Esophagus squamous epithelium (tissue), 5 donors: Measurements from ENCODE around the gene PIEZO1. TPM values are rescaled to one million over a fixed set of nuclear protein-coding genes. Genes with fewer than 3 reads are reported as not detected.

Experiments used
- DNase-seq: peaks from one replicate; lab custom pipeline; 2025; lab: John Stamatoyannopoulos, UW
- H3K27ac ChIP-seq, 4 donors: fragments of 200-600 bp; sonication (generic); one replicate each; pipeline ENCODE4 v1.5.1; 2016 to 2019; ENCODE audit warnings: mild to moderate bottlenecking in 1 of 4
- H3K27me3 ChIP-seq, 4 donors: fragments of 200-600 bp; sonication (generic); 1 replicate in 3 of 4; 2 replicates in 1 of 4; pipeline versions ENCODE4 v1.5.1 to v1.6.0; 2017 to 2021; ENCODE audit warnings: antibody characterized with exemption in 1 of 4
- H3K36me3 ChIP-seq, 3 donors: fragments of 200-600 bp; sonication (generic); one replicate each; pipeline ENCODE4 v1.5.1; 2016 to 2019
- H3K4me1 ChIP-seq, 3 donors: fragments of 200-600 bp; sonication (generic); one replicate each; pipeline ENCODE4 v1.5.1; 2017 to 2019
- H3K4me3 ChIP-seq, 4 donors: fragments of 200-600 bp; sonication (generic); 1 replicate in 3 of 4; 2 replicates in 1 of 4; pipeline ENCODE4 v1.5.1; 2016 to 2019; ENCODE audit warnings: mild to moderate bottlenecking in 2 of 4, moderate library complexity in 1 of 4
- H3K9me3 ChIP-seq, 3 donors: fragments of 200-600 bp; sonication (generic); one replicate each; pipeline ENCODE4 v1.5.1; 2016 to 2019
- POLR2A ChIP-seq, 4 donors: fragments of 450-650 bp; IDR thresholded peaks; one replicate each; pipeline ENCODE4 v1.6.1; 2017; ENCODE audit warnings: antibody characterized with exemption in 4 of 4, mild to moderate bottlenecking in 4 of 4, moderate library complexity in 3 of 4
- WGBS, 2 donors: methylation state at CpG; one replicate each; pipeline ENCODE4 v1.1.5; 2018; 5-methylcytosine and 5-hydroxymethylcytosine counted together
- intact Hi-C: fragments of 100-400 bp; cut with DNase I; formaldehyde crosslinking; loops from one replicate; pipeline ENCODE4 v1.15.0; 2022
- total RNA-seq, 4 donors: library from RNA; depleted of rRNA; stranded (reverse); fragments of >200 nt; gene quantifications; one replicate each; pipeline ENCODE4 v1.1.0, GENCODE V29; 2016
- TF ChIP-seq, protein P1 (sequence below), 6 experiments: fragments of 450-650 bp in 4 of 6; fragments of 200-600 bp in 2 of 6; sonication (generic) in 2 of 6; IDR thresholded peaks; one replicate each; pipeline ENCODE4 v1.5.1; 2016 to 2019; ENCODE audit warnings: antibody characterized with exemption in 6 of 6, mild to moderate bottlenecking in 4 of 6, moderate library complexity in 4 of 6
- donor health status: DM: yes; HTN: yes; CAD: no.

PIEZO1 gene
- total RNA-seq, 4 donors from 2014 or later, result 46.0 to 131 (median 103) TPM

GRCh38 chr16:88693420-88694177 is 91.4 kb downstream of the PIEZO1 start:
- TF ChIP-seq, protein P1, sequence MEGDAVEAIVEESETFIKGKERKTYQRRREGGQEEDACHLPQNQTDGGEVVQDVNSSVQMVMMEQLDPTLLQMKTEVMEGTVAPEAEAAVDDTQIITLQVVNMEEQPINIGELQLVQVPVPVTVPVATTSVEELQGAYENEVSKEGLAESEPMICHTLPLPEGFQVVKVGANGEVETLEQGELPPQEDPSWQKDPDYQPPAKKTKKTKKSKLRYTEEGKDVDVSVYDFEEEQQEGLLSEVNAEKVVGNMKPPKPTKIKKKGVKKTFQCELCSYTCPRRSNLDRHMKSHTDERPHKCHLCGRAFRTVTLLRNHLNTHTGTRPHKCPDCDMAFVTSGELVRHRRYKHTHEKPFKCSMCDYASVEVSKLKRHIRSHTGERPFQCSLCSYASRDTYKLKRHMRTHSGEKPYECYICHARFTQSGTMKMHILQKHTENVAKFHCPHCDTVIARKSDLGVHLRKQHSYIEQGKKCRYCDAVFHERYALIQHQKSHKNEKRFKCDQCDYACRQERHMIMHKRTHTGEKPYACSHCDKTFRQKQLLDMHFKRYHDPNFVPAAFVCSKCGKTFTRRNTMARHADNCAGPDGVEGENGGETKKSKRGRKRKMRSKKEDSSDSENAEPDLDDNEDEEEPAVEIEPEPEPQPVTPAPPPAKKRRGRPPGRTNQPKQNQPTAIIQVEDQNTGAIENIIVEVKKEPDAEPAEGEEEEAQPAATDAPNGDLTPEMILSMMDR (IDR thresholded peaks at IDR 0.05), result no peak
- no peak for TF ChIP-seq POLR2A (IDR thresholded peaks at IDR 0.05)
- intact Hi-C loops, result no loop called here
- no peak for DNase-seq
- no peak overlapping the region for H3K27ac ChIP-seq
- peaks cover 0 to 57% (median 2%) of the 10 kb centered on the region in 4 donors for H3K27me3 ChIP-seq
- WGBS, 2 donors, result 71 to 90% methylated on average over 2 to 6 of the region's 39 CpGs
- H3K36me3 ChIP-seq, result peaks cover 10 to 33% (median 11%) of the 10 kb centered on the region in 3 donors
- no peak overlapping the region for H3K4me3 ChIP-seq
- peaks cover 5 to 14% (median 14%) of the 10 kb centered on the region in 3 donors for H3K4me1 ChIP-seq
- H3K9me3 ChIP-seq, result no peaks in the 10 kb centered on the region

GRCh38 chr16:88692861-88693260 is 92.2 kb downstream of the PIEZO1 start:
- Histone ChIP-seq H3K4me1 (peaks cover 5 to 20% (median 14%) of the 10 kb centered on the region in 3 donors), H3K27ac (no peak overlapping the region), H3K36me3 (peaks cover 8 to 26% (median 9%) of the 10 kb centered on the region in 3 donors), H3K4me3 (no peak overlapping the region), H3K9me3 (no peaks in the 10 kb centered on the region), H3K27me3 (peaks cover 0 to 65% (median 3%) of the 10 kb centered on the region in 4 donors)
- intact Hi-C loops, result no loop called here
- TF ChIP-seq, protein P1 (IDR thresholded peaks at IDR 0.05), result no peak
- no peak for DNase-seq
- 74 to 80% methylated on average over 8 to 10 of the region's 10 CpGs for WGBS, 2 donors

DNA sequence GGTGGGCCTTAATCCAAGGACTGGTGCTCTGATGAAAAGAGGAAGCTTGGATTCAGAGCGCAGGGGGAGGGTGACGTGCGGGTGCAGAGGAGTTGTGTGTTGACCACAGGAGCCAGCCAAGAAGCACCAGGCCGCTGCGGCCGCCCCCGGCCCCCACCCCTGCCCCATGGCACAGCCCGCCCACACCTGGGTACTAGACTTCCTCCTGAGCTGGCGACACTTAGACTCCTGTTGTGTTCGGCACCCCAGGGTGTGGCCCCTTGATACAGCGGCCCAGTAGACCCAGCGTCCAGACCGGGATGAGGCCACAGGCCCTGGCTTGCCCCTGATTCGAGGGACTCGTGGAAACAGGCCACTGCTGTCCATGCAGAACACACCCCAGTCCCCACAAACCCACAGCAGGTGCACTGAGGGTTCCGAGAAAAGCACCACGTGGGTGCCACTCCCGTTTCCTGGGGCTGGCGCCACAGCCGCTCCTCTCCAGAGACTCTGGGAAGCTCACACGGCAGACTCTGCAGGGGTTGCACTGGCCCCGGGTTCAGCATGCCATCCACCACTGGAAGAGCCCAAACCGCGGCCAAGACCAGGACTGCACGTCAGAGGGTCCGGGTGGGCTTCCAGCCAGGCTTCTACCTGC is 93.0 kb downstream of the PIEZO1 start:
- H3K4me3 ChIP-seq, result no peak overlapping the region
- H3K9me3 ChIP-seq, result no peaks in the 10 kb centered on the region
- H3K36me3 ChIP-seq, result peaks cover 1 to 18% (median 1%) of the 10 kb centered on the region in 3 donors
- WGBS, 2 donors, result 43% methylated on average over 7 of the region's 26 CpGs; no CpG with 5 or more reads in 1 of the 2 donors
- intact Hi-C loops, result no loop called here
- no peak for DNase-seq
- peaks cover 0 to 73% (median 3%) of the 10 kb centered on the region in 4 donors for H3K27me3 ChIP-seq
- H3K27ac ChIP-seq, result no peak overlapping the region
- TF ChIP-seq, protein P1 (IDR thresholded peaks at IDR 0.05), result no peak
- TF ChIP-seq POLR2A (IDR thresholded peaks at IDR 0.05), result no peak
- peaks cover 5 to 25% (median 15%) of the 10 kb centered on the region in 3 donors for H3K4me1 ChIP-seq

DNA sequence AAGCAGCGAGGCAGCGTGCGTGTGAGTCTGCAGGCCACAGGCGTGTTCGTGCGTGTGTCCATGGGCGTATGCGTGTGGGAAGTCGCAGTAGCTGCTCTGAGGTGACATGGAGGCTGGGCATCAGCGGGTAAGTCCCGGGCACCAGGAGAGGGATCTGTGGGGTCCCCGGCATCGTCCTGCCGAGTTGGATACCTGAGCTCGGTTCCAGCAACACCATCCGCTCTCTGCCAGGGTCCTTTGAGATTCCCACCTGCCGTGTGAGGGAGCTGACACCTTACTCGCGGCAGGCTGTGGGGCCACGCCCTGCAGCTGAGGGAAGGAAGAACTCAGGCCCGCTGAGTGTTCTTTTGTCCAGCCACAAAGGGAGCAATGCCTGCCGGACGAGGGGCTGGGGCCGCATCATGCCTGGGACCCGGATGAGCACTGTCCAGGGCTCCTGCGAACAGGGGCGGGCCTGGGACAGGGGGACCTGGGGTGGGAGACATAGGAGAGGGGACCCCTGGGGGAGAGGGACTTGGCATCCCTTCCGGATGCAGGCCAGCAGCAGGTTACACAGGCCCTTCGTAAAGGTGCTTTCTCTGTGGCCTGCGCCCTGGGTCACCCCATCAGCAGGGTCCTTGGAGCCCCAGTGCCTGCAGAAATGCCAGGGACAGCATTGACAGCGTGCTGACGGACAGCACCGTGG is 93.7 kb downstream of the PIEZO1 start:
- H3K27ac ChIP-seq, result no peak overlapping the region

More for the DNA sequence above, 93.7 kb downstream of the PIEZO1 start:
- peaks cover 0 to 81% (median 3%) of the 10 kb centered on the region in 4 donors for H3K27me3 ChIP-seq
- H3K4me1 ChIP-seq, result peaks cover 10 to 33% (median 22%) of the 10 kb centered on the region in 3 donors
- no peak overlapping the region for H3K4me3 ChIP-seq
- intact Hi-C loops, result no loop called here
- DNase-seq, result no peak
- no peaks in the 10 kb centered on the region for H3K9me3 ChIP-seq
- WGBS, 2 donors, result 64 to 71% methylated on average over 6 to 23 of the region's 33 CpGs
- H3K36me3 ChIP-seq, result peaks cover 0 to 10% (median 0%) of the 10 kb centered on the region in 3 donors
- no peak for TF ChIP-seq POLR2A (IDR thresholded peaks at IDR 0.05)
- TF ChIP-seq, protein P1 (IDR thresholded peaks at IDR 0.05), result no peak
